ENCODE data around the gene HNF4A. TPM values are rescaled to one million over a fixed set of nuclear protein-coding genes. Genes with fewer than 3 reads are reported as not detected.

HNF4A gene
- total and polyA plus RNA-seq, 2 of the 13 experiments (the other 11 are each of a cell fraction or from before 2014, with no cell fraction given): 80.9 to 169 TPM

GRCh38 chr20:44326391-44327159 lies 28.9 kb upstream of the HNF4A start (continued):
- TF ChIP-seq ZNF761 (CRISPR knock-in tag; conservative IDR thresholded peaks at IDR 0.05) (no peak), FOXC1 (CRISPR knock-in tag; IDR thresholded peaks at IDR 0.05; ENCODE audit: borderline replicate concordance) (no peak; the same call in 1 of the 2 replicates), ZMYM2 (CRISPR knock-in tag; IDR thresholded peaks at IDR 0.05) (no peak), ZFP91 (CRISPR knock-in tag; IDR thresholded peaks at IDR 0.05; ENCODE audit: borderline replicate concordance) (no peak; the same call in 1 of the 2 replicates), PRDM15 (CRISPR knock-in tag; IDR thresholded peaks at IDR 0.05) (no peak), ZBTB14 (CRISPR knock-in tag; IDR thresholded peaks at IDR 0.05) (no peak), CHD2 (IDR thresholded peaks at IDR 0.05; ENCODE audit: low read depth, low read length) (no peak), ATF2 (CRISPR knock-in tag; IDR thresholded peaks at IDR 0.05) (no peak), NFRKB (IDR thresholded peaks at IDR 0.05) (no peak), SALL2 (CRISPR knock-in tag; IDR thresholded peaks at IDR 0.05) (no peak), ELF1 (CRISPR knock-in tag; IDR thresholded peaks at IDR 0.05) (no peak), SYNCRIP (IDR thresholded peaks at IDR 0.05; ENCODE audit: insufficient read depth, low read depth, low read length) (no peak), NCOA1 (CRISPR knock-in tag; IDR thresholded peaks at IDR 0.05) (0 out of 2 replicates have a peak, but pooled peaks have one; percentile 63), MAZ (IDR thresholded peaks at IDR 0.05; ENCODE audit: borderline replicate concordance, low read depth, low read length) (no peak), MAZ (CRISPR knock-in tag; IDR thresholded peaks at IDR 0.05; ENCODE audit: low read depth) (peak; percentile 55; the same call in 1 of the 2 replicates)
- TF ChIP-seq, protein P1, sequence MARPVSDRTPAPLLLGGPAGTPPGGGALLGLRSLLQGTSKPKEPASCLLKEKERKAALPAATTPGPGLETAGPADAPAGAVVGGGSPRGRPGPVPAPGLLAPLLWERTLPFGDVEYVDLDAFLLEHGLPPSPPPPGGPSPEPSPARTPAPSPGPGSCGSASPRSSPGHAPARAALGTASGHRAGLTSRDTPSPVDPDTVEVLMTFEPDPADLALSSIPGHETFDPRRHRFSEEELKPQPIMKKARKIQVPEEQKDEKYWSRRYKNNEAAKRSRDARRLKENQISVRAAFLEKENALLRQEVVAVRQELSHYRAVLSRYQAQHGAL (CRISPR knock-in tag; IDR thresholded peaks at IDR 0.05; ENCODE audit: not compliant biosample characterization): no peak
- TF ChIP-seq, protein P2, sequence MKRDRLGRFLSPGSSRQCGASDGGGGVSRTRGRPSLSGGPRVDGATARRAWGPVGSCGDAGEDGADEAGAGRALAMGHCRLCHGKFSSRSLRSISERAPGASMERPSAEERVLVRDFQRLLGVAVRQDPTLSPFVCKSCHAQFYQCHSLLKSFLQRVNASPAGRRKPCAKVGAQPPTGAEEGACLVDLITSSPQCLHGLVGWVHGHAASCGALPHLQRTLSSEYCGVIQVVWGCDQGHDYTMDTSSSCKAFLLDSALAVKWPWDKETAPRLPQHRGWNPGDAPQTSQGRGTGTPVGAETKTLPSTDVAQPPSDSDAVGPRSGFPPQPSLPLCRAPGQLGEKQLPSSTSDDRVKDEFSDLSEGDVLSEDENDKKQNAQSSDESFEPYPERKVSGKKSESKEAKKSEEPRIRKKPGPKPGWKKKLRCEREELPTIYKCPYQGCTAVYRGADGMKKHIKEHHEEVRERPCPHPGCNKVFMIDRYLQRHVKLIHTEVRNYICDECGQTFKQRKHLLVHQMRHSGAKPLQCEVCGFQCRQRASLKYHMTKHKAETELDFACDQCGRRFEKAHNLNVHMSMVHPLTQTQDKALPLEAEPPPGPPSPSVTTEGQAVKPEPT (CRISPR knock-in tag; IDR thresholded peaks at IDR 0.05; ENCODE audit: low read depth): no peak
